ENCODE measurements around the gene GPC5.

GRCh38 chr13:91986761-91987483 lies 588.5 kb downstream of the GPC5 start:
- no peak for TF ChIP-seq EP300 (IDR thresholded peaks at IDR 0.05)
- TF ChIP-seq POLR2A (IDR thresholded peaks at IDR 0.05; ENCODE audit: low read length): no peak
- TF ChIP-seq CTCF (IDR thresholded peaks at IDR 0.05): no peak
- no peak for TF ChIP-seq RAD21 (conservative IDR thresholded peaks at IDR 0.05 in 1 of 2, IDR thresholded peaks at IDR 0.05 in 1 of 2)
- no peak for TF ChIP-seq ELK1 (IDR thresholded peaks at IDR 0.05; ENCODE audit: low read depth, low read length)
- TF ChIP-seq GATA3 (IDR thresholded peaks at IDR 0.05; ENCODE audit: borderline replicate concordance): no peak
- no peak for TF ChIP-seq PBX3 (IDR thresholded peaks at IDR 0.05)
- no peak for TF ChIP-seq PHF8 (IDR thresholded peaks at IDR 0.05; ENCODE audit: borderline replicate concordance, low read depth)

Data from A549 (cell line).